Thyroid gland (tissue), 4 donors: ENCODE results near the gene IGFBPL1. TPM values are rescaled to one million over a fixed set of nuclear protein-coding genes. Genes with fewer than 3 reads are reported as not detected.

Experiments used
- DNase-seq, 2 donors: peaks; one replicate each; pipeline ENCODE4 v3.0.0-alpha.2; 2019
- H3K27ac ChIP-seq, 3 donors: fragments of 200-600 bp; sonication (generic); 1 replicate in 2 of 3; 2 replicates in 1 of 3; pipeline ENCODE4 v1.5.1; 2016 to 2019; ENCODE audit warnings: mild to moderate bottlenecking in 1 of 3, moderate library complexity in 1 of 3
- H3K27me3 ChIP-seq: fragments of 200-600 bp; sonication (generic); one replicate; pipeline ENCODE4 v1.5.1; 2019
- H3K36me3 ChIP-seq, 2 donors: fragments of 200-600 bp; sonication (generic); one replicate each; pipeline ENCODE4 v1.5.1; 2016 to 2019
- H3K4me1 ChIP-seq, 2 donors: fragments of 200-600 bp; sonication (generic); one replicate each; pipeline ENCODE4 v1.5.1; 2017 to 2019
- H3K4me3 ChIP-seq, 3 donors: fragments of 200-600 bp; sonication (generic); replicated peaks in 1 of 3; 1 replicate in 2 of 3; 2 replicates in 1 of 3; pipeline ENCODE4 v1.5.1; 2016; ENCODE audit warnings: mild to moderate bottlenecking in 1 of 3
- H3K9me3 ChIP-seq: fragments of 200-600 bp; sonication (generic); one replicate; pipeline ENCODE4 v1.5.1; 2017
- CTCF ChIP-seq, 6 experiments: fragments of 200-600 bp in 3 of 6; fragments of 450-650 bp in 3 of 6; sonication (generic) in 3 of 6; IDR thresholded peaks; one replicate each; pipeline ENCODE4 v1.5.1; 2016 to 2019; ENCODE audit warnings: antibody characterized with exemption in 6 of 6, mild to moderate bottlenecking in 2 of 6, inconsistent platforms in 1 of 6, moderate library complexity in 1 of 6
- POLR2A ChIP-seq, 2 donors: fragments of 450-650 bp; IDR thresholded peaks; one replicate each; pipeline ENCODE4 v1.6.1; 2017; ENCODE audit warnings: antibody characterized with exemption in 2 of 2, mild to moderate bottlenecking in 2 of 2, moderate library complexity in 1 of 2
- WGBS, 2 donors: methylation state at CpG; one replicate each; pipeline ENCODE4 v1.1.5; 2017; 5-methylcytosine and 5-hydroxymethylcytosine counted together
- intact Hi-C: fragments of 100-400 bp; cut with DNase I; formaldehyde crosslinking; loops from one replicate; pipeline ENCODE4 v1.15.1; 2023
- total RNA-seq, 4 donors: library from RNA; depleted of rRNA; stranded (reverse); fragments of >200 nt; gene quantifications; one replicate each; pipeline ENCODE4 v1.2.3, GENCODE V29; 2016

The IGFBPL1 gene
- total RNA-seq, 4 donors from 2014 or later, result 20.3 to 116 (median 29.1) TPM

DNA sequence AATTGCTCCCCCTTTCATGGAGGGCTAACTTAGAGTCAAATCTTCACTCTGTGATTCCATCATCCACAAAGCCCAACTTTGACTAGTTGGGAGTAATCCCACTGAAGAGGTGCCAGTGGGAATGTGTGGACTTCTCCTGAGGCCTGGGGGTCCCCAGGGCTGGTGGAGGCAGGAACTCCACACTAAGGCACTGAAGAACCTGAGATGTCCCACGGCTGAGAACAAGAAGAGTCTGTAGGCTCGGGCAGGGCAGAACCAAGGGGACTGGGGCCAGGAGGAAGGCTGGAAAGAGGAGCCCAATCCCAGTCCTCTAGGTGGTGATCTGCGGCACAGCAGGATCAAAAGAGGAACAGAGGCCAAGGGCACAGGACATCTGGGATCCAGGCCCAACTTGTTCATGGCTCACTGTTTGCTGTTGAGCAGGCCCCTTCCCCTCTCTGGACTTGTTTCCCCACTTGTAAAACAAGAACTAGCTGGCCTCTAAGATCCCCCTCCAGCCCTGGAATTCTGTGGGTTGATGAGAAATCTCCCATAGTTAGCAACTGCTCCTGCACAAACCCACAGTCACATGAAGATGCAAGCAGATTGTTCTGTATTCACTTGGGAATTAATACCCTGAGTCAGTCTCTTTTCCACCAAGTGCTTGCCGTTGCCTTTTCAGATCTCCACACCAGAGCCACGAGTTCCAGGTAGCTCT, 64.4 kb downstream of the IGFBPL1 start:
- no peak for DNase-seq
- intact Hi-C loops, result loop anchor here (10.0 kb wide), 1 partner anchor 275 kb away; no protein-coding TSS in a partner anchor
- no peaks in the 10 kb centered on the region for H3K9me3 ChIP-seq
- H3K36me3 ChIP-seq, result no peaks in the 10 kb centered on the region
- H3K27me3 ChIP-seq, result no peaks in the 10 kb centered on the region
- no peak for TF ChIP-seq CTCF (IDR thresholded peaks at IDR 0.05)
- TF ChIP-seq POLR2A (IDR thresholded peaks at IDR 0.05), result no peak
- WGBS, 2 donors, result 69 to 79% methylated on average over 5 of the region's 5 CpGs
- H3K4me3 ChIP-seq, result no peak overlapping the region
- no peak overlapping the region for H3K27ac ChIP-seq
- peaks cover 4% of the 10 kb centered on the region in 2 donors for H3K4me1 ChIP-seq

- intact Hi-C loops, result loop anchor here (10.0 kb wide), 1 partner anchor 274 kb away; no protein-coding TSS in a partner anchor
- H3K4me1 ChIP-seq, result peaks cover 4% of the 10 kb centered on the region in 2 donors
- TF ChIP-seq POLR2A (IDR thresholded peaks at IDR 0.05), result no peak
Measured at GRCh38 chr9:38359297-38359653, 65.0 kb downstream of the IGFBPL1 start.

GRCh38 chr9:38358390-38359296, 65.6 kb downstream of the IGFBPL1 start:
- no peak overlapping the region for H3K27ac ChIP-seq
- no peaks in the 10 kb centered on the region for H3K9me3 ChIP-seq
- TF ChIP-seq POLR2A (IDR thresholded peaks at IDR 0.05) (no peak), CTCF (IDR thresholded peaks at IDR 0.05) (no peak)
- no peak overlapping the region for H3K4me3 ChIP-seq
- H3K36me3 ChIP-seq, result no peaks in the 10 kb centered on the region
- no peak for DNase-seq
- H3K4me1 ChIP-seq, result peaks cover 4% of the 10 kb centered on the region in 2 donors
- WGBS, 2 donors, result 78 to 88% methylated on average over 8 to 9 of the region's 9 CpGs
- intact Hi-C loops, result loop anchor here (10.0 kb wide), 1 partner anchor 274 kb away; no protein-coding TSS in a partner anchor
- no peaks in the 10 kb centered on the region for H3K27me3 ChIP-seq

More at GRCh38 chr9:38359297-38359653, 65.0 kb downstream of the IGFBPL1 start:
- H3K27ac ChIP-seq, result no peak overlapping the region
- no peak for DNase-seq
- H3K4me3 ChIP-seq, result no peak overlapping the region
- 83 to 88% methylated on average over 6 of the region's 6 CpGs for WGBS, 2 donors
- H3K9me3 ChIP-seq, result no peaks in the 10 kb centered on the region
- H3K27me3 ChIP-seq, result no peaks in the 10 kb centered on the region
- no peaks in the 10 kb centered on the region for H3K36me3 ChIP-seq

GRCh38 chr9:38357350-38358114, 66.7 kb downstream of the IGFBPL1 start:
- no peaks in the 10 kb centered on the region for H3K9me3 ChIP-seq
- H3K27ac ChIP-seq, result no peak overlapping the region
- no peak for DNase-seq
- H3K4me3 ChIP-seq, result no peak overlapping the region
- H3K36me3 ChIP-seq, result no peaks in the 10 kb centered on the region
- 87 to 91% methylated on average over 5 of the region's 5 CpGs for WGBS, 2 donors
- H3K4me1 ChIP-seq, result peaks cover 4% of the 10 kb centered on the region in 2 donors
- TF ChIP-seq CTCF (IDR thresholded peaks at IDR 0.05) (no peak), POLR2A (IDR thresholded peaks at IDR 0.05) (no peak)
- no peaks in the 10 kb centered on the region for H3K27me3 ChIP-seq
- intact Hi-C loops, result loop anchor here (10.0 kb wide), 1 partner anchor 273 kb away; no protein-coding TSS in a partner anchor

DNA sequence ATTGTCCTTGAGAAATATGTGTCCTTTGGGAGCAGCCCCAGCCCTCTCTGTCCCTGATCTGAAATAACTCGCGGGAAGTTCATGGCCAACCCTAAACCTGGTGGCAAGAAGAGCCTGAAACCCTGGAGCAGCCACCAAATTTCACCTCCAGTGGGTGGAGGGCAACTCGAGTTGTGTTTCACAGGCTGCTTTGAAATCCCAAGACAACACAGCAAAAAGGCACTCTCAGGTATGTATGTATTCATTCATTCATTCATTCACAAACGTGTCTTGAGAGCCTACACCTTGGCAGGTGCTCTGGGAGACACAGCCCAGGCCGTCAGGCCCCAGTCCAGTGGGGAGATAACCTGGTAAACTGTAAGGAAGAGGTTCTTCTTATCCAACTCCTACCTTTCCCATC, 67.4 kb downstream of the IGFBPL1 start:
- no peaks in the 10 kb centered on the region for H3K36me3 ChIP-seq
- H3K27ac ChIP-seq, result no peak overlapping the region
- no peaks in the 10 kb centered on the region for H3K9me3 ChIP-seq
- TF ChIP-seq POLR2A (IDR thresholded peaks at IDR 0.05) (no peak), CTCF (IDR thresholded peaks at IDR 0.05) (no peak)
- no peak for DNase-seq
- 86 to 89% methylated on average over 5 of the region's 5 CpGs for WGBS, 2 donors
- peaks cover 2 to 4% of the 10 kb centered on the region in 2 donors for H3K4me1 ChIP-seq
- no peaks in the 10 kb centered on the region for H3K27me3 ChIP-seq
- intact Hi-C loops, result loop anchor here (10.0 kb wide), 1 partner anchor 272 kb away; no protein-coding TSS in a partner anchor
- H3K4me3 ChIP-seq, result no peak overlapping the region
